Measurements from ENCODE around the gene SZT2. TPM values are rescaled to one million over a fixed set of nuclear protein-coding genes. Genes with fewer than 3 reads are reported as not detected.

Gene SZT2
- polyA plus RNA-seq, 12 donors = 11.1 to 28.1 (median 15.4) TPM; not detected in 1

DNA sequence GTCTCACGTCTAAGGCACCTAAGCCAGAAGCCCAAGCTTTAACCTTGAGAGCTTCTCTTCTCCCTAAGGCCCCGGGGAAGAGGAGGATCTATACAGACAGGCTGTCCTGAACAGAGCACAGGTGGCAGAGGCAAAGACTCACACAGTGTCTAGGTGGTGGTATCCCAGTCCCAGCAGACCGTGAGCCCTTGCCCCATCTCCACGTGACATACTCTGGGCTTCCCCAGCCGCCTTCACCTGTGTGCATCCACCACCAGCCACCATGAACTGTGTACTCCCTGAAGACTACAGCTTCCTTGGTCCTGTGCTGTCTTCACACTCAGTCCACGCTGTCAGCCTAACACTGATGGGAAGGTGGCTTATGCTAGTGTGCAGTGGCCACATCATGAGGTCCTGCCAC is 31.7 kb downstream of the SZT2 start:
- DNase-seq = no peak

DNA sequence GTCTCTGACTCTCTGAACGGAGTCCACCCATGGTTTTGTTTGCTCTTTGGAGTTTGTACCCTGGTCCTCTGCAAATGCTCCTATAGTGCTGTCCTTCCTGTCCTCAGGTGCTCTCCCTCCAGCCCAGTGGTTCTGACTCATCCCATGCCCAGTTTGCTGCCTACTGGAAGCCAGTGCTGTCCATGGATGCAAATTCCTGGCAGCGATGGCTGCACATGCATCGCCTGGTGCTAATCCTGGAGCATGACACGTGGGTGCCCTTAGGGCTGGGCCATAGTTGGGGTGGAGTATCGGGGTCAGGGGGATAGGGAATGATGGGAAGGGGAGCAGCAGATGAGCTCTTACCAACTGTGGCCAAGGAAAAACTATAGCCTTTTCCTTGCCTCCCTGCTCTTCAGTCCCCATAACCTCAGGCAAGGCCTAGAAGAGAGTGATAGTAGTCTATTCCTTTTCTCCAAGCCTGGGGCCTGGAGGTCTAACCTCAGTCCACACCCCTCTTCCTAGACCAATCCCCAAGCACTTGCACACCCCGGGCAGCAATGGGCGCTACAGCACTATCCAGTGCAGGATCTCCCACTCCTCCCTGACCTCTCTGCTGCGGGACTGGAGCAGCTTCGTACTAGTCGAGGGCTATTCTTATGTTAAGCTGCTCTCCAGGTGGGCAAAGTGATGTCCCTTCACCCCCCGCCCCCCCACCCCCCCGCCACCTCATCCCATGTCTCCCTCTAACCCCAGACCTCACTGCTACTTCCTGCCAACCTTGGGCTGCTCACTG is 32.5 kb downstream of the SZT2 start:
- no peak for DNase-seq

- DNase-seq = no peak
Observed at GRCh38 chr1:43422995-43423671, 33.4 kb downstream of the SZT2 start.

- no peak for DNase-seq
Observed at GRCh38 chr1:43423672-43424550, 34.2 kb downstream of the SZT2 start.

GRCh38 chr1:43425045-43425444 is 35.3 kb downstream of the SZT2 start:
- DNase-seq = no peak

GRCh38 chr1:43426221-43426620 is 36.5 kb downstream of the SZT2 start:
- no peak for DNase-seq

DNA sequence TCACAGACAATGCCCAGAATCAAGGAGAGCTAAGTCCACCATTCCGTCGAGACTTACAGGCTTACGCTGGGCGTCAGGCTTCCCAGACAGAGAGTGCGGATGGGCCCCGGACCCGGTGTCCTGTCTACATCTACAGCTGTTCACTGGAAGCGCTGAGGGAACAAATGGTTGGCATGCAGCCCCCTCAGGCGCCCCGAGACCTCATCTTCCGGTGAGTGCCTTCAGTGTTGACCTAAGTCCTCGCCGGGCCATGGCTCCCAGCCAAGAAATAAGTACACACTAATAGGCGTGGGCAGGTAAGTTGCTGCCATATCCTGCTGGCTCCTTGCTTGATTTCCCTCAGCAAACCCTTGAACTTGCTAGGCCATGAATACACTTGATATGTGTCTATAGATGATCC is 37.8 kb downstream of the SZT2 start:
- no peak for DNase-seq

GRCh38 chr1:43427941-43428340 is 38.2 kb downstream of the SZT2 start:
- no peak for DNase-seq

DNA sequence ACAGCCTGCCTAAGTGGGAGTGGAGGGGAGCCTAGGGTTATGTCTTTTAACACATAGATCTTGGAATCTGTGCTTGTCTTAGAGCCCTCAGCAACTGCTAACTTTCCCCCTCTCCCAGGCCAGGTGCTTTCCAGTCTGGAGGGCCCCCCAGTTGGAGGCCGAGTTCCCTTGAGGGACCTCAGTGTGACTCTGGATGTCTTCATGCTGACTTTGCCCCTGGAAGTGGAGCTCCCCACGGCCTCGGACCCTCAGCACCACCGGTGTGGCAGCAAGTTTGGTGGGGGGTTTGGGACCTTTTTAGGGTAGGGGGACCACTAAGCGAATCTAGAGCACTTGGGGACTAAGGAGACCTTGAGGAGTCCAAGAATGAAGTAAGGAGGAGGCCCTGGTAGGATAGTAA is 41.1 kb downstream of the SZT2 start:
- no peak for DNase-seq

GRCh38 chr1:43431676-43432075 is 42.0 kb downstream of the SZT2 start:
- DNase-seq = no peak

GRCh38 chr1:43432171-43432860 is 42.6 kb downstream of the SZT2 start:
- no peak for DNase-seq

- no peak for DNase-seq
Observed at GRCh38 chr1:43432907-43433306, 43.2 kb downstream of the SZT2 start.

DNA sequence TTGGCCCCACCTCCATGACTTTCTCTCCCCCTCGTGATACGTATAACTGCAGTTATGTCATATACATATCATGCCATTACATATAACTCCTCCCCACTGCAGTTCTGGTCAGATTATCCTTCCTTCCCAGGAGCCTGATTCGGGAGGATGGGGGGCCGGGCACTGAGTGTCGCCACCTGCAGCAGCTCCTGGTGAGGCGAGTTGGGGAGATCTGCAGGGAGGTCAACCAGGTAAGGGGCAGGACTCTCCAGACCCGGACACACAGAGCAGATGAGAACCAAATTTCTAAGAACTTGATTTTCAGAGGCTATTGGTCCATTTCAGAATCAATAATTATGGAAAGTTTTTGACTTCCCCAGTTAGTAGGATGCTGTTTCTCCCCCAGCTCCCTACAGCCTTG is 44.6 kb downstream of the SZT2 start:
- DNase-seq = no peak

- DNase-seq = peak; percentile 70
Observed at GRCh38 chr1:43435146-43436145, 45.7 kb downstream of the SZT2 start.

GRCh38 chr1:43436371-43436770 is 46.7 kb downstream of the SZT2 start:
- no peak for DNase-seq

GRCh38 chr1:43437031-43437973 is 47.6 kb downstream of the SZT2 start:
- DNase-seq = no peak

GRCh38 chr1:43438006-43438405 is 48.3 kb downstream of the SZT2 start:
- DNase-seq = no peak

- DNase-seq = no peak
Observed at GRCh38 chr1:43438576-43438952, 48.9 kb downstream of the SZT2 start.

GRCh38 chr1:43438953-43439581 is 49.4 kb downstream of the SZT2 start:
- no peak for DNase-seq
